Psoas muscle (tissue), 8 donors: ENCODE measurements around the gene GRIK5. TPM values are rescaled to one million over a fixed set of nuclear protein-coding genes. Genes with fewer than 3 reads are reported as not detected.

Experiments used
- ATAC-seq, 4 donors: fragments of 200-7000 bp; cut with Tn5 transposase; one replicate each; pipeline ENCODE4 v1.9.1; 2020; ENCODE audit warnings: moderate library complexity in 3 of 4, mild to moderate bottlenecking in 2 of 4
- DNase-seq, 2 donors: peaks; one replicate each; pipeline ENCODE4 v3.0.0-alpha.2; 2020
- H3K27ac ChIP-seq: fragments of 200-600 bp; one replicate; pipeline ENCODE4 v1.8.0; 2022
- H3K27me3 ChIP-seq, 3 donors: fragments of 200-600 bp in 1 of 3; one replicate each; pipeline versions ENCODE4 v1.6.1 to v1.8.0; 2013 to 2022; ENCODE audit warnings: low read length in 2 of 3, mild to moderate bottlenecking in 2 of 3, moderate library complexity in 1 of 3; ENCODE audit not compliant: insufficient read depth in 3 of 3
- H3K36me3 ChIP-seq, 2 donors: fragments of 200-600 bp in 1 of 2; one replicate each; pipeline versions ENCODE4 v1.6.1 to v1.8.0; 2013 to 2022; ENCODE audit warnings: low read depth in 1 of 2, mild to moderate bottlenecking in 1 of 2, moderate library complexity in 1 of 2; ENCODE audit not compliant: insufficient read depth in 1 of 2
- H3K4me1 ChIP-seq: fragments of 200-600 bp; one replicate; pipeline ENCODE4 v1.8.0; 2022
- H3K4me3 ChIP-seq: fragments of 200-600 bp; one replicate; pipeline ENCODE4 v1.8.0; 2022; ENCODE audit warnings: mild to moderate bottlenecking
- H3K9me3 ChIP-seq: fragments of 200-600 bp; one replicate; pipeline ENCODE4 v1.8.0; 2022
- CTCF ChIP-seq: fragments of 200-600 bp; IDR thresholded peaks from one replicate; pipeline ENCODE4 v1.8.0; 2022; ENCODE audit warnings: antibody characterized with exemption
- WGBS, 3 donors: extraction: QIAGEN DNeasy Blood & Tissue Kit; methylation state at CpG; one replicate each; pipeline versions ENCODE4 v1.1.6 to v1.1.7; 2013; 5-methylcytosine and 5-hydroxymethylcytosine counted together
- intact Hi-C, 2 donors: fragments of 100-400 bp; cut with DNase I; formaldehyde crosslinking; loops; one replicate each; pipeline versions ENCODE4 v1.11.0 to v1.14.2; 2022
- polyA plus RNA-seq, 3 donors: library from polyadenylated mRNA; stranded (reverse); fragments of 200-250 nt; gene quantifications; one replicate each; pipeline ENCODE4 v1.2.3, GENCODE V29; 2013
- total RNA-seq, 4 donors: library from RNA; stranded (reverse); fragmentation: NEBNext Ultra II Directional in 2 of 4; extraction: Animal tissue kit (Norgen Biotek cat#: 25700) in 2 of 4; gene quantifications; one replicate each; pipeline versions ENCODE4 v1.2.1 to v1.2.4, GENCODE V29; 2021 to 2023
- donor health status: healthy with polysubstance abuse.
- donor health status: DM: no; HTN: no; CAD: no; lungs with moderate emphysema.
- donor health status: Bipolar disorder and iron deficiency.
- donor health status: healthy.
- donor health status: DM: yes; HTN: yes; CAD: no.
- donor health status: DM: no; HTN: no; CAD: no.
- donor health status: DM: no; HTN: no; CAD: no.
- donor health status: DM: yes; HTN: yes; CAD: no.

GRIK5 gene
- total and polyA plus RNA-seq, 7 donors: 0.26 to 0.88 (median 0.45) TPM

- Histone ChIP-seq H3K36me3 (no peaks in the 10 kb centered on the region), H3K4me1 (no peaks in the 10 kb centered on the region), H3K27ac (no peak overlapping the region), H3K9me3 (no peaks in the 10 kb centered on the region), H3K4me3 (no peak overlapping the region), H3K27me3 (peaks cover 0 to 42% (median 18%) of the 10 kb centered on the region in 3 donors)
- no peak for TF ChIP-seq CTCF
- 48 to 60% (median 55%) methylated on average over 9 of the region's 9 CpGs for WGBS, 3 donors
- DNase-seq (no peak), ATAC-seq (no peak)
- intact Hi-C loops: no loop called here
Observed at GRCh38 chr19:42066075-42066754, 3.8 kb downstream of the GRIK5 start.

DNA sequence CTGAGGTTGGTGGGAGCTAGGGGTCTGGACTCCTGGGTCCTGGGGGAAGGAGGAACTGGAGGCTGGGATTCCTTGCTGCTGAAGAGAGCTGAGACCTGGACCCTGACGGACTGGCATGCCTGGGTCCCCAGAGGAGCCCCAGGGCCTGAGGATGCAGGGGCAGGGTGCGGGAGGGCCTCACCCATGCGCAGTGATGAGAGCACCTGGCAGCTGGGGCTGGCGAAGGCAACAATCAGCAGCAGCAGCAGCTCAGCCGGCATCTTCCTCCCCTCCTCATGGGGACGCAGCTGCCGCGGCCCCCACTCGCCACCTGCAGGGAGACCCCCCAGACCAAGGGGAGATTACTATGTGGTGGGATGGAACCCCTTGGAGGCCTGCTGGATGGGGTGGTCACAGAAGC, 4.5 kb downstream of the GRIK5 start:
- 88 to 95% (median 94%) methylated on average over 7 to 9 of the region's 9 CpGs for WGBS, 3 donors
- Histone ChIP-seq H3K9me3 (no peaks in the 10 kb centered on the region), H3K36me3 (no peaks in the 10 kb centered on the region), H3K27me3 (peaks cover 0 to 42% (median 18%) of the 10 kb centered on the region in 3 donors), H3K27ac (no peak overlapping the region), H3K4me3 (no peak overlapping the region), H3K4me1 (no peaks in the 10 kb centered on the region)
- TF ChIP-seq CTCF: no peak
- no peak for DNase-seq
- intact Hi-C loops: no loop called here
- no peak for ATAC-seq

GRCh38 chr19:42065051-42065450, 5.0 kb downstream of the GRIK5 start:
- H3K9me3 ChIP-seq: no peaks in the 10 kb centered on the region
- H3K4me3 ChIP-seq: no peak overlapping the region
- H3K36me3 ChIP-seq: no peaks in the 10 kb centered on the region
- no peaks in the 10 kb centered on the region for H3K4me1 ChIP-seq
- H3K27ac ChIP-seq: no peak overlapping the region
- intact Hi-C loops: no loop called here
- peaks cover 0 to 42% (median 18%) of the 10 kb centered on the region in 3 donors for H3K27me3 ChIP-seq
- WGBS, 3 donors: 88 to 95% (median 89%) methylated on average over 13 of the region's 13 CpGs
- no peak for TF ChIP-seq CTCF
- DNase-seq (no peak), ATAC-seq (no peak)

GRCh38 chr19:42064432-42064831, 5.6 kb downstream of the GRIK5 start:
- no peak for ATAC-seq
- intact Hi-C loops: no loop called here
- Histone ChIP-seq H3K27me3 (peaks cover 0 to 42% (median 16%) of the 10 kb centered on the region in 3 donors), H3K9me3 (no peaks in the 10 kb centered on the region), H3K36me3 (no peaks in the 10 kb centered on the region), H3K4me1 (no peaks in the 10 kb centered on the region), H3K4me3 (no peak overlapping the region), H3K27ac (no peak overlapping the region)
- no peak for DNase-seq
- no peak for TF ChIP-seq CTCF
- WGBS, 3 donors: 85 to 91% (median 87%) methylated on average over 6 of the region's 6 CpGs

DNA sequence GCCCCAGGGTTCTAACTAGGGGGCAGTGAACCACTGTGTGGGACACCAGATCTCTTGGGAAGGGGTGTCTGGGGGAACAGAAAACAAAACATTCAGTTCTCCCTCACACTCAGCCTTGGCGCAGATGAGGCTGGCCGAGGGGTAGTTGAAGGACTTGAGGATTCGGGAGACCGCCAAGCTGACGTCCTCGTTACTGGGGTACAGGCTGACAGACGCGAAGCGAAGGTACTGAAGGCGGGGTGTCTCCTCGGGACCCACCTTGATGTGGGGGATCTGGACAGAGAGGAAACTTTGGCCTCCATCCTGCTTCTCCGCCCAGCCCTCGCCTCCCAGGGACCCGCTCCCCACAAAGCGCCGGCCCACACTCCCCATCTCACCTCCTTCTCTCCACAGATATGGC, 7.6 kb downstream of the GRIK5 start:
- 96 to 99% (median 97%) methylated on average over 16 of the region's 16 CpGs for WGBS, 3 donors
- DNase-seq (no peak), ATAC-seq (no peak)
- Histone ChIP-seq H3K27me3 (peaks cover 0 to 23% (median 5%) of the 10 kb centered on the region in 3 donors), H3K27ac (no peak overlapping the region), H3K36me3 (no peaks in the 10 kb centered on the region), H3K9me3 (no peaks in the 10 kb centered on the region), H3K4me3 (no peak overlapping the region), H3K4me1 (no peaks in the 10 kb centered on the region)
- no peak for TF ChIP-seq CTCF
- intact Hi-C loops: no loop called here
